ENCODE measurements around the gene PHOSPHO2.

The PHOSPHO2 gene

GRCh38 chr2:169714699-169715098 lies 20.4 kb downstream of the PHOSPHO2 start:
- WGBS, 2 experiments = 90 to 92% methylated on average over 6 of the region's 6 CpGs
- Histone ChIP-seq H3K27me3 (ENCODE audit: control insufficient read depth, insufficient read depth, low read length, poor library complexity, severe bottlenecking) (no peaks in the 10 kb centered on the region), H3K36me3 (ENCODE audit: control insufficient read depth, insufficient read depth, low read length) (peaks cover 4% of the 10 kb centered on the region), H3K4me3 (ENCODE audit: insufficient read depth, low read depth, low read length) (no peak overlapping the region), H3K9me3 (ENCODE audit: control insufficient read depth, low read length) (no peaks in the 10 kb centered on the region), H3K4me1 (ENCODE audit: control insufficient read depth, insufficient read depth, low read length) (no peaks in the 10 kb centered on the region), H3K27ac (ENCODE audit: insufficient read depth, low read depth, low read length, poor library complexity, severe bottlenecking) (no peak overlapping the region)

GRCh38 chr2:169715379-169716237 lies 21.3 kb downstream of the PHOSPHO2 start:
- Histone ChIP-seq H3K27me3 (ENCODE audit: control insufficient read depth, insufficient read depth, low read length, poor library complexity, severe bottlenecking) (no peaks in the 10 kb centered on the region), H3K27ac (ENCODE audit: insufficient read depth, low read depth, low read length, poor library complexity, severe bottlenecking) (no peak overlapping the region)
- 89 to 91% methylated on average over 17 of the region's 17 CpGs for WGBS, 2 experiments

GRCh38 chr2:169716238-169716886 lies 22.1 kb downstream of the PHOSPHO2 start:
- Histone ChIP-seq H3K27ac (ENCODE audit: insufficient read depth, low read depth, low read length, poor library complexity, severe bottlenecking) (no peak overlapping the region), H3K36me3 (ENCODE audit: control insufficient read depth, insufficient read depth, low read length) (no peaks in the 10 kb centered on the region), H3K27me3 (ENCODE audit: control insufficient read depth, insufficient read depth, low read length, poor library complexity, severe bottlenecking) (no peaks in the 10 kb centered on the region), H3K9me3 (ENCODE audit: control insufficient read depth, low read length) (no peaks in the 10 kb centered on the region), H3K4me1 (ENCODE audit: control insufficient read depth, insufficient read depth, low read length) (no peaks in the 10 kb centered on the region), H3K4me3 (ENCODE audit: insufficient read depth, low read depth, low read length) (no peak overlapping the region)
- WGBS, 2 experiments = 85 to 88% methylated on average over 12 of the region's 12 CpGs

More at GRCh38 chr2:169715379-169716237, 21.3 kb downstream of the PHOSPHO2 start:
- Histone ChIP-seq H3K4me1 (ENCODE audit: control insufficient read depth, insufficient read depth, low read length) (no peaks in the 10 kb centered on the region), H3K36me3 (ENCODE audit: control insufficient read depth, insufficient read depth, low read length) (peaks cover 3% of the 10 kb centered on the region), H3K9me3 (ENCODE audit: control insufficient read depth, low read length) (no peaks in the 10 kb centered on the region), H3K4me3 (ENCODE audit: insufficient read depth, low read depth, low read length) (no peak overlapping the region)

- H3K27me3 ChIP-seq (ENCODE audit: control insufficient read depth, insufficient read depth, low read length, poor library complexity, severe bottlenecking) = no peaks in the 10 kb centered on the region
- H3K4me3 ChIP-seq (ENCODE audit: insufficient read depth, low read depth, low read length) = no peak overlapping the region
- no peak overlapping the region for H3K27ac ChIP-seq (ENCODE audit: insufficient read depth, low read depth, low read length, poor library complexity, severe bottlenecking)
- WGBS, 2 experiments = 90 to 91% methylated on average over 12 of the region's 12 CpGs
- no peaks in the 10 kb centered on the region for H3K9me3 ChIP-seq (ENCODE audit: control insufficient read depth, low read length)
- no peaks in the 10 kb centered on the region for H3K4me1 ChIP-seq (ENCODE audit: control insufficient read depth, insufficient read depth, low read length)
- no peaks in the 10 kb centered on the region for H3K36me3 ChIP-seq (ENCODE audit: control insufficient read depth, insufficient read depth, low read length)
Measured at GRCh38 chr2:169716938-169717690, 22.8 kb downstream of the PHOSPHO2 start.

GRCh38 chr2:169717691-169718063 lies 23.4 kb downstream of the PHOSPHO2 start:
- H3K36me3 ChIP-seq (ENCODE audit: control insufficient read depth, insufficient read depth, low read length) = no peaks in the 10 kb centered on the region
- H3K4me3 ChIP-seq (ENCODE audit: insufficient read depth, low read depth, low read length) = no peak overlapping the region
- no peaks in the 10 kb centered on the region for H3K27me3 ChIP-seq (ENCODE audit: control insufficient read depth, insufficient read depth, low read length, poor library complexity, severe bottlenecking)
- WGBS, 2 experiments = 76 to 82% methylated on average over 4 of the region's 4 CpGs
- H3K4me1 ChIP-seq (ENCODE audit: control insufficient read depth, insufficient read depth, low read length) = no peaks in the 10 kb centered on the region
- H3K9me3 ChIP-seq (ENCODE audit: control insufficient read depth, low read length) = no peaks in the 10 kb centered on the region
- no peak overlapping the region for H3K27ac ChIP-seq (ENCODE audit: insufficient read depth, low read depth, low read length, poor library complexity, severe bottlenecking)

GRCh38 chr2:169718930-169719504 lies 24.7 kb downstream of the PHOSPHO2 start:
- Histone ChIP-seq H3K4me3 (ENCODE audit: insufficient read depth, low read depth, low read length) (no peak overlapping the region), H3K4me1 (ENCODE audit: control insufficient read depth, insufficient read depth, low read length) (no peaks in the 10 kb centered on the region), H3K9me3 (ENCODE audit: control insufficient read depth, low read length) (no peaks in the 10 kb centered on the region), H3K27ac (ENCODE audit: insufficient read depth, low read depth, low read length, poor library complexity, severe bottlenecking) (no peak overlapping the region), H3K36me3 (ENCODE audit: control insufficient read depth, insufficient read depth, low read length) (no peaks in the 10 kb centered on the region), H3K27me3 (ENCODE audit: control insufficient read depth, insufficient read depth, low read length, poor library complexity, severe bottlenecking) (no peaks in the 10 kb centered on the region)
- 83 to 90% methylated on average over 2 of the region's 2 CpGs for WGBS, 2 experiments

- WGBS, 2 experiments = 92 to 97% methylated on average over 1 of the region's 3 CpGs
- H3K27ac ChIP-seq (ENCODE audit: insufficient read depth, low read depth, low read length, poor library complexity, severe bottlenecking) = no peak overlapping the region
- no peaks in the 10 kb centered on the region for H3K4me1 ChIP-seq (ENCODE audit: control insufficient read depth, insufficient read depth, low read length)
- no peaks in the 10 kb centered on the region for H3K36me3 ChIP-seq (ENCODE audit: control insufficient read depth, insufficient read depth, low read length)
- no peaks in the 10 kb centered on the region for H3K27me3 ChIP-seq (ENCODE audit: control insufficient read depth, insufficient read depth, low read length, poor library complexity, severe bottlenecking)
- no peaks in the 10 kb centered on the region for H3K9me3 ChIP-seq (ENCODE audit: control insufficient read depth, low read length)
- H3K4me3 ChIP-seq (ENCODE audit: insufficient read depth, low read depth, low read length) = no peak overlapping the region
Measured at GRCh38 chr2:169721016-169721415, 26.7 kb downstream of the PHOSPHO2 start.

GRCh38 chr2:169727065-169727464 lies 32.8 kb downstream of the PHOSPHO2 start:
- no peaks in the 10 kb centered on the region for H3K4me1 ChIP-seq (ENCODE audit: control insufficient read depth, insufficient read depth, low read length)
- H3K27ac ChIP-seq (ENCODE audit: insufficient read depth, low read depth, low read length, poor library complexity, severe bottlenecking) = no peak overlapping the region
- H3K27me3 ChIP-seq (ENCODE audit: control insufficient read depth, insufficient read depth, low read length, poor library complexity, severe bottlenecking) = no peaks in the 10 kb centered on the region
- H3K36me3 ChIP-seq (ENCODE audit: control insufficient read depth, insufficient read depth, low read length) = no peaks in the 10 kb centered on the region
- 65 to 81% methylated on average over 4 to 5 of the region's 5 CpGs for WGBS, 2 experiments
- H3K9me3 ChIP-seq (ENCODE audit: control insufficient read depth, low read length) = no peaks in the 10 kb centered on the region
- no peak overlapping the region for H3K4me3 ChIP-seq (ENCODE audit: insufficient read depth, low read depth, low read length)

- Histone ChIP-seq H3K9me3 (ENCODE audit: control insufficient read depth, low read length) (no peaks in the 10 kb centered on the region), H3K36me3 (ENCODE audit: control insufficient read depth, insufficient read depth, low read length) (no peaks in the 10 kb centered on the region), H3K4me1 (ENCODE audit: control insufficient read depth, insufficient read depth, low read length) (no peaks in the 10 kb centered on the region), H3K27ac (ENCODE audit: insufficient read depth, low read depth, low read length, poor library complexity, severe bottlenecking) (no peak overlapping the region), H3K4me3 (ENCODE audit: insufficient read depth, low read depth, low read length) (no peak overlapping the region), H3K27me3 (ENCODE audit: control insufficient read depth, insufficient read depth, low read length, poor library complexity, severe bottlenecking) (peaks cover 4% of the 10 kb centered on the region)
- WGBS, 2 experiments = 88 to 97% methylated on average over 1 of the region's 1 CpG
Measured at GRCh38 chr2:169729274-169729605, 35.0 kb downstream of the PHOSPHO2 start.

- WGBS, 2 experiments = 57 to 64% methylated on average over 2 of the region's 5 CpGs
- Histone ChIP-seq H3K9me3 (ENCODE audit: control insufficient read depth, low read length) (no peaks in the 10 kb centered on the region), H3K4me3 (ENCODE audit: insufficient read depth, low read depth, low read length) (no peak overlapping the region), H3K36me3 (ENCODE audit: control insufficient read depth, insufficient read depth, low read length) (no peaks in the 10 kb centered on the region), H3K27ac (ENCODE audit: insufficient read depth, low read depth, low read length, poor library complexity, severe bottlenecking) (no peak overlapping the region), H3K4me1 (ENCODE audit: control insufficient read depth, insufficient read depth, low read length) (peaks cover 19% of the 10 kb centered on the region), H3K27me3 (ENCODE audit: control insufficient read depth, insufficient read depth, low read length, poor library complexity, severe bottlenecking) (peaks cover 4% of the 10 kb centered on the region)
Measured at GRCh38 chr2:169732075-169732474, 37.8 kb downstream of the PHOSPHO2 start.
